GM12873 (cell line): ENCODE results near the gene TBCB.

Source experiments
- CTCF ChIP-seq: IDR thresholded peaks from 2 replicates; pipeline ENCODE4 v1.5.1; 2012; ENCODE audit warnings: low read depth, mild to moderate bottlenecking, moderate library complexity, low read length, control low read depth; ENCODE audit not compliant: insufficient read depth; ENCODE audit errors: missing control alignments

Gene TBCB

GRCh38 chr19:36169084-36169760 lies 54.0 kb downstream of the TBCB start:
- TF ChIP-seq CTCF, result no peak

- no peak for TF ChIP-seq CTCF
Measured at GRCh38 chr19:36172852-36173251, 57.6 kb downstream of the TBCB start.
